Psoas muscle (tissue), 8 donors: ENCODE data around the gene ACP1. TPM values are rescaled to one million over a fixed set of nuclear protein-coding genes. Genes with fewer than 3 reads are reported as not detected.

Experiments used
- ATAC-seq, 4 donors: fragments of 200-7000 bp; cut with Tn5 transposase; one replicate each; pipeline ENCODE4 v1.9.1; 2020; ENCODE audit warnings: moderate library complexity in 3 of 4, mild to moderate bottlenecking in 2 of 4
- DNase-seq, 2 donors: peaks; one replicate each; pipeline ENCODE4 v3.0.0-alpha.2; 2020
- H3K27ac ChIP-seq: fragments of 200-600 bp; one replicate; pipeline ENCODE4 v1.8.0; 2022
- H3K27me3 ChIP-seq, 3 donors: fragments of 200-600 bp in 1 of 3; one replicate each; pipeline versions ENCODE4 v1.6.1 to v1.8.0; 2013 to 2022; ENCODE audit warnings: low read length in 2 of 3, mild to moderate bottlenecking in 2 of 3, moderate library complexity in 1 of 3; ENCODE audit not compliant: insufficient read depth in 3 of 3
- H3K36me3 ChIP-seq, 2 donors: fragments of 200-600 bp in 1 of 2; one replicate each; pipeline versions ENCODE4 v1.6.1 to v1.8.0; 2013 to 2022; ENCODE audit warnings: low read depth in 1 of 2, mild to moderate bottlenecking in 1 of 2, moderate library complexity in 1 of 2; ENCODE audit not compliant: insufficient read depth in 1 of 2
- H3K4me1 ChIP-seq: fragments of 200-600 bp; one replicate; pipeline ENCODE4 v1.8.0; 2022
- H3K4me3 ChIP-seq: fragments of 200-600 bp; one replicate; pipeline ENCODE4 v1.8.0; 2022; ENCODE audit warnings: mild to moderate bottlenecking
- H3K9me3 ChIP-seq: fragments of 200-600 bp; one replicate; pipeline ENCODE4 v1.8.0; 2022
- CTCF ChIP-seq: fragments of 200-600 bp; IDR thresholded peaks from one replicate; pipeline ENCODE4 v1.8.0; 2022; ENCODE audit warnings: antibody characterized with exemption
- WGBS, 3 donors: extraction: QIAGEN DNeasy Blood & Tissue Kit; methylation state at CpG; one replicate each; pipeline versions ENCODE4 v1.1.6 to v1.1.7; 2013; 5-methylcytosine and 5-hydroxymethylcytosine counted together
- intact Hi-C, 2 donors: fragments of 100-400 bp; cut with DNase I; formaldehyde crosslinking; loops; one replicate each; pipeline versions ENCODE4 v1.11.0 to v1.14.2; 2022
- polyA plus RNA-seq, 3 donors: library from polyadenylated mRNA; stranded (reverse); fragments of 200-250 nt; gene quantifications; one replicate each; pipeline ENCODE4 v1.2.3, GENCODE V29; 2013
- total RNA-seq, 4 donors: library from RNA; stranded (reverse); fragmentation: NEBNext Ultra II Directional in 2 of 4; extraction: Animal tissue kit (Norgen Biotek cat#: 25700) in 2 of 4; gene quantifications; one replicate each; pipeline versions ENCODE4 v1.2.1 to v1.2.4, GENCODE V29; 2021 to 2023
- donor health status: healthy with polysubstance abuse.
- donor health status: DM: no; HTN: no; CAD: no; lungs with moderate emphysema.
- donor health status: Bipolar disorder and iron deficiency.
- donor health status: healthy.
- donor health status: DM: yes; HTN: yes; CAD: no.
- donor health status: DM: no; HTN: no; CAD: no.
- donor health status: DM: no; HTN: no; CAD: no.
- donor health status: DM: yes; HTN: yes; CAD: no.

The ACP1 gene
- total and polyA plus RNA-seq, 7 donors = 55.8 to 104 (median 73.6) TPM

- intact Hi-C loops = no loop called here
- ATAC-seq (no peak), DNase-seq (no peak)
- Histone ChIP-seq H3K4me1 (no peaks in the 10 kb centered on the region), H3K27me3 (peaks cover 0 to 5% (median 3%) of the 10 kb centered on the region in 3 donors), H3K9me3 (no peaks in the 10 kb centered on the region), H3K36me3 (no peaks in the 10 kb centered on the region), H3K27ac (no peak overlapping the region), H3K4me3 (no peak overlapping the region)
- TF ChIP-seq CTCF = no peak
- WGBS, 3 donors = 84 to 88% (median 85%) methylated on average over 9 of the region's 9 CpGs
Measured at GRCh38 chr2:305366-305765, 40.6 kb downstream of the ACP1 start.

- TF ChIP-seq CTCF = no peak
- H3K27ac ChIP-seq = no peak overlapping the region
- intact Hi-C loops = no loop called here
- no peak for DNase-seq
- H3K36me3 ChIP-seq = no peaks in the 10 kb centered on the region
- H3K4me1 ChIP-seq = no peaks in the 10 kb centered on the region
- no peak for ATAC-seq
- no peak overlapping the region for H3K4me3 ChIP-seq
- peaks cover 0 to 8% (median 5%) of the 10 kb centered on the region in 3 donors for H3K27me3 ChIP-seq
- 45 to 53% (median 53%) methylated on average over 13 of the region's 13 CpGs for WGBS, 3 donors
- H3K9me3 ChIP-seq = no peaks in the 10 kb centered on the region
Measured at GRCh38 chr2:309148-309953, 44.6 kb downstream of the ACP1 start.

- Histone ChIP-seq H3K4me1 (no peaks in the 10 kb centered on the region), H3K27ac (no peak overlapping the region), H3K36me3 (no peaks in the 10 kb centered on the region), H3K9me3 (no peaks in the 10 kb centered on the region), H3K27me3 (peaks cover 0 to 9% (median 5%) of the 10 kb centered on the region in 3 donors), H3K4me3 (no peak overlapping the region)
- TF ChIP-seq CTCF = no peak
- no peak for ATAC-seq
- 60 to 69% (median 65%) methylated on average over 10 of the region's 10 CpGs for WGBS, 3 donors
- no peak for DNase-seq
- intact Hi-C loops = no loop called here
Measured at GRCh38 chr2:309954-310510, 45.3 kb downstream of the ACP1 start.

GRCh38 chr2:310994-311393, 46.2 kb downstream of the ACP1 start:
- no peak overlapping the region for H3K4me3 ChIP-seq
- DNase-seq (no peak), ATAC-seq (no peak)
- 40 to 53% (median 41%) methylated on average over 5 of the region's 5 CpGs for WGBS, 3 donors
- intact Hi-C loops = no loop called here
- H3K4me1 ChIP-seq = no peaks in the 10 kb centered on the region
- H3K27me3 ChIP-seq = peaks cover 0 to 15% (median 5%) of the 10 kb centered on the region in 3 donors
- H3K9me3 ChIP-seq = no peaks in the 10 kb centered on the region
- no peaks in the 10 kb centered on the region for H3K36me3 ChIP-seq
- TF ChIP-seq CTCF = no peak
- H3K27ac ChIP-seq = no peak overlapping the region
